GM12891 (cell line): ENCODE measurements around the gene CTAGE9.

Experiments used
- DNase-seq: peaks from one replicate; pipeline ENCODE4 v3.0.0; 2011; ENCODE audit warnings: low spot score; ENCODE audit not compliant: insufficient read length
- FAIRE-seq: peaks from 2 replicates; lab custom pipeline; 2011; peaks lifted over from hg19 to GRCh38; lab: Jason Lieb, UNC
- PAX5 ChIP-seq: IDR thresholded peaks from 2 replicates; pipeline ENCODE4 v1.6.1; 2011; ENCODE audit warnings: low read length, moderate library complexity, mild to moderate bottlenecking; ENCODE audit not compliant: insufficient read depth, severe bottlenecking
- POLR2A ChIP-seq: IDR thresholded peaks from 2 replicates; pipeline ENCODE4 v1.6.1; 2011; ENCODE audit warnings: low read depth, low read length, control low read depth
- POLR2AphosphoS5 ChIP-seq: IDR thresholded peaks from 2 replicates; pipeline ENCODE4 v1.6.1; 2011; ENCODE audit warnings: low read depth, low read length, control low read depth
- POU2F2 ChIP-seq: IDR thresholded peaks from 2 replicates; pipeline ENCODE4 v1.6.1; 2011; ENCODE audit warnings: low read depth, mild to moderate bottlenecking, control low read depth, low read length, moderate library complexity
- SPI1 ChIP-seq: IDR thresholded peaks from 2 replicates; pipeline ENCODE4 v1.6.1; 2011; ENCODE audit warnings: low read depth, low read length, control low read depth
- TAF1 ChIP-seq: IDR thresholded peaks from 2 replicates; pipeline ENCODE4 v1.6.1; 2011; ENCODE audit warnings: low read depth, low read length, control low read depth

CTAGE9 gene

DNA sequence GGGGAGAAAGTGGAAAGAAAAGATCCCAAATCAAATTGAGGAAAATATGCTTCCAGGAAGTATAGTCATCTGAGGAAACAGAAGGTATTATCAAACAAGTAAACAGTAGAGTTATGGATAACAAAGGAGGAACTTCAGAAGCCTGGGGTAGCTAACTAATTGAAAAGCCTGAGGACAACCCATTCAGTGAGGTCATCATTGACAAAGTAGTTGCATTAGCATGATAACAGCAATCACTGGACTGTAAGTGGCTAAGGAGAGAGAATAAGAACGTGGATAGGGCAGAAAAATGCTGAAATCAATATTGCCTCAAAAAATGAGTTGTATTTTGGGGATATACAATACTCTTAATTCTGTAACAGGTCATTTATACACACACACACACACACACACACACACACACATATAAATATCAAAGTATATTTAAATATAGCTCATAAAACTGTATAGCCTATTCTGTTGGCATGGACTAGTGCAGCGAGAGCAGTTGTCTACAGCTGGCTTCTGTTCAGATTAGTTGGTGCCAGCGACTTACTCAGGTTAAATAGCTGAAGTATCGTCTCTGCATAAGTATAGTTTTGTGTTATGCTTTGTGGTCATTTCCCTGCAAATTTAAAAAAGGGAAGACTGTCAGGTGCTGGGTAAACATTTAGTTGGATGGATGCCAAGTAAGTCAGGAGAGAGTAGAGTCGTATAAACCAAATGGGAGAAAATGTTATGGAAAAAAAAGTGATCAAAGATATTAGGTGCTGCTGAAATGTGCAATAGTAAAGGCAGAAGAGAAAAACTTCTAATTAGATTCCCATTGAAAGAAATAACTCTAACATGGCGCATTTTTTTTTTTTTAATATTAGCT is 33.8 kb upstream of the CTAGE9 start:
- no peak for DNase-seq
- no peak for FAIRE-seq
- TF ChIP-seq TAF1 (no peak), POLR2A (no peak), PAX5 (no peak), SPI1 (no peak), POLR2AphosphoS5 (no peak), POU2F2 (no peak)

- TF ChIP-seq TAF1 (no peak), PAX5 (no peak), POU2F2 (no peak), POLR2AphosphoS5 (no peak), POLR2A (no peak), SPI1 (no peak)
- FAIRE-seq (no peak), DNase-seq (no peak)
Measured at GRCh38 chr6:131741688-131742393, 31.0 kb upstream of the CTAGE9 start.

GRCh38 chr6:131740161-131740560 is 29.3 kb upstream of the CTAGE9 start:
- no peak for DNase-seq
- TF ChIP-seq POLR2A (no peak), SPI1 (no peak), POU2F2 (no peak), TAF1 (no peak), POLR2AphosphoS5 (no peak), PAX5 (no peak)
- no peak for FAIRE-seq

GRCh38 chr6:131739136-131739535 is 28.3 kb upstream of the CTAGE9 start:
- DNase-seq (no peak), FAIRE-seq (no peak)
- no peak for TF ChIP-seq POLR2A
- TF ChIP-seq POLR2AphosphoS5, result no peak
- no peak for TF ChIP-seq POU2F2
- no peak for TF ChIP-seq SPI1
- no peak for TF ChIP-seq PAX5
- no peak for TF ChIP-seq TAF1

DNA sequence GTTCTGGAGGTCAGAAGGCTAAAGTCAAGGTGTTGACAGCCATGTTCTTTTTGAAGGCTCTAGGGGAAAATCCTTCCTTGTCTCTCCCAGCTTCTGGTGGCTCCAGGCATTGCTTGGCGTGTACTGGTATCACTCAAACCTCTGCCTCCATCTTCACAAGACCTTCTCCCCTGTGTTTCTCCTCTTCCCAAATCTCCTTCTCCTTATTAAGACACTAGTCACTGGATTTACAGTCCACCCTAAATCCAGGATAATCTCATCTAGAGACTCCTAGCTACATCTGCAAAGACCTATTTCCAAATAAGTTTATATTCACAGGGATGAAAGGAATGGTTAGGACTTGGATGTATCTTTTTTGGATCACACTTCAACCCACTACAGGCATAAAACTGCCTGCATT is 26.0 kb upstream of the CTAGE9 start:
- FAIRE-seq, result no peak
- TF ChIP-seq SPI1 (no peak), PAX5 (no peak), POLR2A (no peak), POU2F2 (no peak), TAF1 (no peak), POLR2AphosphoS5 (no peak)

GRCh38 chr6:131736003-131736596 is 25.3 kb upstream of the CTAGE9 start:
- TF ChIP-seq TAF1 (no peak), POLR2A (no peak), PAX5 (no peak), POU2F2 (no peak), SPI1 (no peak), POLR2AphosphoS5 (no peak)
- DNase-seq (no peak), FAIRE-seq (no peak)

More for the DNA sequence above, 26.0 kb upstream of the CTAGE9 start:
- DNase-seq, result no peak

- DNase-seq (no peak), FAIRE-seq (no peak)
- TF ChIP-seq TAF1 (no peak), PAX5 (no peak), POU2F2 (no peak)
Measured at GRCh38 chr6:131733376-131734016, 22.7 kb upstream of the CTAGE9 start.

GRCh38 chr6:131731224-131731623 is 20.4 kb upstream of the CTAGE9 start:
- TF ChIP-seq POLR2AphosphoS5, result no peak
- TF ChIP-seq PAX5, result no peak
- no peak for TF ChIP-seq POLR2A
- TF ChIP-seq POU2F2, result no peak
- no peak for TF ChIP-seq SPI1
- TF ChIP-seq TAF1, result no peak
- no peak for FAIRE-seq

GRCh38 chr6:131730264-131730663 is 19.4 kb upstream of the CTAGE9 start:
- TF ChIP-seq SPI1 (no peak), PAX5 (no peak), POLR2AphosphoS5 (no peak), TAF1 (no peak), POLR2A (no peak), POU2F2 (no peak)
- FAIRE-seq (no peak), DNase-seq (no peak)

More at GRCh38 chr6:131731224-131731623, 20.4 kb upstream of the CTAGE9 start:
- DNase-seq, result no peak
